Astrocyte of the cerebellum (primary cell): Measurements from ENCODE around the gene SOX4.

Experiments
- DNase-seq: peaks from one replicate; pipeline ENCODE4 v3.0.0-alpha.2; 2011; ENCODE audit warnings: low read depth
- H3K4me3 ChIP-seq: 2 replicates; pipeline ENCODE4 v1.5.1; 2011; ENCODE audit warnings: mild to moderate bottlenecking, low read depth, low read length, moderate library complexity
- CTCF ChIP-seq: IDR thresholded peaks from 2 replicates; pipeline ENCODE4 v1.5.1; 2012; ENCODE audit warnings: low read length, low read depth, moderate library complexity, mild to moderate bottlenecking; ENCODE audit errors: missing control alignments
- in situ Hi-C: cut with HindIII; loops from 2 replicates; pipeline ENCODE4 v1.10.0; 2017; ENCODE audit warnings: low sequenced_read_pairs

SOX4 gene

GRCh38 chr6:21591446-21591845 lies 2.1 kb upstream of the SOX4 start:
- no peak for DNase-seq
- in situ Hi-C loops: loop anchor here (10.0 kb wide), 1 partner anchor 1853 kb away; no protein-coding TSS in a partner anchor
- no peak overlapping the region for H3K4me3 ChIP-seq
- TF ChIP-seq CTCF: no peak

GRCh38 chr6:21592953-21593352 lies 598 bp upstream of the SOX4 start:
- no peak for DNase-seq
- in situ Hi-C loops: loop anchor here (10.0 kb wide), 1 partner anchor 1852 kb away; no protein-coding TSS in a partner anchor
- peak overlapping the region; percentile 87 for H3K4me3 ChIP-seq
- TF ChIP-seq CTCF: no peak

GRCh38 chr6:21593927-21594415 lies 420 bp downstream of the SOX4 start:
- DNase-seq: no peak
- in situ Hi-C loops: loop anchor here (10.0 kb wide), 1 partner anchor 1851 kb away; no protein-coding TSS in a partner anchor
- no peak for TF ChIP-seq CTCF
- H3K4me3 ChIP-seq: peak overlapping the region; percentile 87

GRCh38 chr6:21594416-21595281 lies 1.1 kb downstream of the SOX4 start:
- in situ Hi-C loops: loop anchor here (10.0 kb wide), 1 partner anchor 1850 kb away; no protein-coding TSS in a partner anchor
- no peak for TF ChIP-seq CTCF
- no peak for DNase-seq

GRCh38 chr6:21595285-21596144 lies 2.0 kb downstream of the SOX4 start:
- peak; percentile 7 for TF ChIP-seq CTCF
- no peak for DNase-seq
- in situ Hi-C loops: loop anchor here (10.0 kb wide), 1 partner anchor 1849 kb away; no protein-coding TSS in a partner anchor
- H3K4me3 ChIP-seq: peak overlapping the region; percentile 87

More at GRCh38 chr6:21594416-21595281, 1.1 kb downstream of the SOX4 start:
- peak overlapping the region; percentile 87 for H3K4me3 ChIP-seq
